ENCODE data around the gene TPST1.

Gene TPST1

DNA sequence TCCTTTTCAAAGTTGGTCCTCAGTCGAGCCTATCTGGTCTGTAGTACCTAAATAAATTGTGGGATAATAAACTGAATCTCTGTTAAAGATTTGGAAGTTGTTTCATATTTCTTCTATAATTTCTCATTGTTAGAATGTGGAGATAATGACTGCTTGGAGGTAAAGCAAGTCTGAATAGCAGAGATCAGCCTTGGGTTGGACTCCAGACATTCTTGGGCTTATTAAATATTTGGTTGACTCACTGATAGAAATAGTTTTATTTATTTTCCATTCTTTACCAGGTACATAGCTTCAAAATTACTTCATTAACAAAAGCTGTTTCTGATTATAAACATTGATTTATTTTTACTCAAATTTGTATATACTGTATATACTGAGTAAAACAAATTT is 34.3 kb downstream of the TPST1 start:
- no peak for DNase-seq

DNA sequence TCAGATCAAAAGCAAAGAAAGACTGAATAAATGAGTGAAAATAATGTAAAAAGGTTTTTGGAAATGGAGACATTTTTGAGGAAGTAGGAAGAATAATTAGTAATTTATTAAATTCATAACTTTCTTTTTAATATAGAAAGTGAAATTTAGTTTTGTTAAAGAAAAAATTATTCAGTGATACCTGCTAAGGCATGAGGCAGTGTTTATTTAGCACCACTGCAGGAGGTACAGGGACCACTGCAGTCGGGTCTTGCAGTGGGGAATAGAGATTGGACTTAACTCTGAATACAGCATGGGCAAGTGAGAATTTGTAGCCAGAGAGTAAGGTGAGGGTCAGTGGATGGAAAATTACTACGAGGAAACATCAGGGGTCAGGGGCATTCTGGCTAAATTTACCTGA is 39.9 kb downstream of the TPST1 start:
- DNase-seq, result no peak

DNA sequence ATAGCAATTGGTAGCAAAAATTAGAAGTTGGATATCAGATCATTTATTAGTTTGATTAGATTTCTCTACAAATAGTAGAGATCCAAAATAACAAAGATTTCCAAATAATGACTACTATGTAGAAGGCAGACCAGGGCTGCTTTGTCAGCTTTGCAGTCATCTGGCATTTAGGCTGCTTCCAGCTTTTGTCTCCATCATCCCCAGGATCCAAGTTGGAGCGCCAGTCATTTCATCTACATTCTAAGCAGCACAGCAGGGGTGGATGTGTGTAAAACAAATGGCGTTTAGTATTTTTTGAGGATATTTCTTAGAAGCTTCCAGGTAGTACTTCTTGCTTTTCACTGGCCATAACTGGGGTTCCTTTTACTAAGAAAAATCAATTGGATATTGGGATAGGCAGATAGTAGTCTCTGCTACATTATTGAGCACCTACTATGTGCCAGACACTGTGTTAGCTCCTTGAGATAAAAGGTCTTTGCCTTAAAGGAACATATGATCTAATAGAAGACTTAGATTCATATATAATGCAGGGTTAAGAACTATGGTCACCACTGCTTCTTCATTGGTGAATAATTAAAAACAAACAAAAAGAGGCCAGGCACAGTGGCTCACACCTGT is 41.5 kb downstream of the TPST1 start:
- DNase-seq, result no peak

DNA sequence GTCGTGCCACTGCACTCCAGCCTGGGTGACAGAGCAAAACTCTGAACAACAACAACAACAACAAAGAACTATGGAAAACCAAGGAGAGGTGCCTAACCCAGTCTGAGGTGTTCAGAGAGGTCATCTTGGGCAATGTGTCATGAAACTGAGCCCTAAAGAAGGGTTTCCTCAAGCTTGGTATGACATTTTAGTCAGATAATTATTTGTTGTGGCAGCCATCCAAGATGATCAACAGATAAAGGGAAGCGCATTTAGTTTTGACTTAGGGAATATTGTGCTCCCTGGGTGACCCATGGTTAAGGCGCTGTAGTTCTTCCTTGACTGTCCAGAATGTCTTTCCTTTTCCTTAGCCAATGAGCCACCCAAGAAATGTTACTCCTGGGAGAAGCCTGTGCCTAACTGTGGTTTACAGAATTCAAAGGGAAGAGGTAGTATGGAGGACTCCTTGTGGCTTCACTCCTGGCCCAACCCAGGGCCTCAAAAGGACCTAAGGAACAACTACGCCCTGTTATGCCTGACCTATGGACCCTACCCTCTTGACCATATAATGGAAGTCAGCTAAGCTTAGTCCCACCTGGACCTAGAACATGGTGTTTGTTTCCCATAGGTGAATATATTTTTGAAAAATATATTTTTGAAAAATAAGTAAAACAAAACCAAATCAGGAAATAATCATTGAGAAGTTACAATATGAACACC is 42.4 kb downstream of the TPST1 start:
- no peak for DNase-seq

DNA sequence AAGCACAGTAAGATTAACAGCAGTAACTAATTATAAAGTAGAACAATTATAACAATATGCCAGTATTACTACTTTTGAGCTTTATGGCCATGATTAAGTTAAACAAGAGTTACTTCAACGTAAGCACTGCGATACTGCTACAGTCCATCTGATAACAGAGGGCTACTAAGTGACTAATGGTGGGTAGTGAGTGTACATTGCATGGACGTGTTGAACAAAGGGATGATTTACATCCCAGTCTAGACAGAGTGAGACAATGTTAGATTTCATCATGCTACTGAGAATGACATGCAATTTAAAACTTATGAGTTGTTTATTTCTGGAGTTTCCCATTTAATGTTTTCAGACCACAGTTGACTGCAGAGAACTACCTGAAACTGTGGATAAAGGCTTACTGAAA is 45.6 kb downstream of the TPST1 start:
- DNase-seq, result no peak

DNA sequence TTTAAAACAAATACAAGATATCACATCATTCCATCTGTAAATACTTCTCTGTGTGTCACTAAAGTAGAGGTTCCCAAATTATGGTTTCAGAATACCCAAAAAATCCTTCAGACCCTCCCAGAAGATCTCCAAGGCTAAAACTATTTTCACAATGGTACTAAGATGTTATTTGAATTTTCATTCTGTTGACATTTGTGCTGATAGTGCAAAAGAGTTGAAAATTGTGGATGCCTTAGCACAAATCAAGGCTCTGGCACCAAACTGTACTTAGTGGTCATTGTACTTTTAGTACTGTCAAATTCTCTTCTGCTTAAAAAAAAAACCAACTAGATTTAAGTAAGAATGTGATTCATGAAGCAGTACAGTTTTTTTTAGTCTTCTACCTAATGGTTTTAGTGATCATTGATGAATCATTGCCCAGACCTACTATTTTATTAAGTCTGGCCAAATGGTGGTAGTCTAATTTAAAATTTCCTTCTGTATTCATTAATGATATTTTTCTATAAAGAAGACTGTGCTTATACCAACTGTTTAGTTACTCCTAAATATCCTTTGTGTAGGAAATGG is 50.5 kb downstream of the TPST1 start:
- no peak for DNase-seq

DNA sequence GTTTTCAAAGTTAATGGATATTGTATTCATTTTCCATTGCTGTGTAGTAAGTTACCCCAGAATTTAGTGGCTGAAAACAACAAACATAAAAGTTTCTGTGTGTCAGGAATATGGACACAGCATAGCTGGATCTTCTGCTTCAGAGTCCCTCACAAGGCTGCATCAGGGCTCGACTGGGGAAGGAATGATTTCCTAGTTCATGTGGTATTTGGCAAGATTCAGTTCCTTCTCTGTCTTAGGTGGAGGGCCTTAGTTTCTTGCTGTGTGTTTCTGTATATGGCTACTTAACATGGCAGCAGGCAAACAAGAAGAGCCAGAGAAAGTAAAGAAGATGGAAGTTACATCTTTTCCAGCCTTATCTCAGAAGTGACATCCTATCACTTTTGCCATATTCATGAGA is 51.1 kb downstream of the TPST1 start:
- DNase-seq, result no peak

DNA sequence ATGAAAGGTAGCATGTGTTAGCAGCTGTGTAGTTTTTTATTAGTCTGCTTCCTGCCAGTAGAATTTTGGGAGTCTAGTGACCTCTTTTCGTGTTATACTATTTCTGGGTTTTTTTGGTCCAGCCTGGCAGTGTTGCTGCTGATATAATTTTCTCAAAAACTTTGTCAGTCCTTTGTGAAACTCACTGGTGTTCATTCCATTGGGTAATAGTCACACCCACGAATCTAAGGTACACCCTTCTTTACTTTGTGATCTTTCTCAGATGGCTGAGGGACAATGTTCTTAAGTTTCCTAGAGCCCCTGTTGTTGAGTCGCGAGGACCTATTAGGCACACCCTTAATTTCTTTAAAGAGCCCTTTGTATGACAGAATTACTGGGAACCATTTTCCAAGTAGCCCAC is 52.3 kb downstream of the TPST1 start:
- DNase-seq, result no peak

DNA sequence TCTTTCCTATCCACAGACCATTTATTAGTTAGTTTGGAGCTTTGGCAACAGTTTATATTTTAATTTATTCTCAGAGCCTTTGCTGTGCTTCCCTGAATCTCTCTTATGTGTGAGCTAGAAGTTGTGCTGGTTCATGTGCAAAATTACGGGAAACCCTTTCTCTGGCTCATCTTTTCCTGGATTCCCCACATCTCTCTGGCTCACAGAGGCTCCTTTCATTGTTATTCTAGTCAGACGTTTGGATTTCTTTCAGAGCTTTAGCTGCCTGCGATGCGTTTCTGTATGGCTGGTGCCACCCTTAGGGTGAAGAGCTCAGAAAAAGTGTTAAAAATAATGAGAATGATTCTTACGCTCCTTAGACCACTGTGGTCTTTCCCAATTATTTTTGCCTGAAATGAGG is 53.3 kb downstream of the TPST1 start:
- DNase-seq, result no peak

DNA sequence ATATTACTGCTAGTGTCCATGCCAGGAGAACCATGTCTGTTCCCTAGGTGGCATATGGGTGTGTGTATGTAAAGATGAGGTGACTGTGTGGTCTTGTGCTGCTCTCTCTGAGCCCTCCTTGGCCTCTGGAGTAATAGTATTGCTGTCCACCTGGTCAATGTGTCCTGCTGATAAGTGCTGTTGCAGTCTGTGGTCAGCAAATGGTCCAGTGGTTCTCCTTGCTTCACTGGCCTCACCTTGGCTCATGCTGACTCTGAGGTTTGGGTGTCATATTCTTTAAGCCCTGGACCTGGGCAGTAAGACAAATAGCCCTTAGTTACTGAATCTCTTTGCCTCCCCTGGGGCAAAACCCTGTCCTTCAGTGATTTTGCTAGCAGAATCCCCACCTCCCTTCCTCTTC is 56.8 kb downstream of the TPST1 start:
- DNase-seq, result no peak

DNA sequence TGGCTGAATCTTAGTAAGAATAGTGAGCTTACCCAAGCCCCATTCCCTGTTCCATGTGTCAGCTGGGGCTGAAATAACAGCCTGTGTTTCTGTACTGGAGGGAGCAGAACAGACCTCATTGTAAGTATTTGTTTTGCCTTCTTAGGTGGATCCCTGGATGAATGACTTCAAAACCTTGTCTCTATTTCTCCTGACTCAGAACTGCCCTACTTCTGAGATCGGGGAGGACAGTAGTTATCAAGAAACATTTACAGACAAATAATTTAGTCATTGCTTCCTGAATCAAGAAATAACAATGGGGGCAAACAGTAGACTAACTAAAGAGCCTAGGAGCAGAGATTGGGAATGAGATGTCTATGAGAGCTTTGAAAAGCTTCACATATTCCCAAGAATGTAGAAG is 58.8 kb downstream of the TPST1 start:
- DNase-seq, result no peak

DNA sequence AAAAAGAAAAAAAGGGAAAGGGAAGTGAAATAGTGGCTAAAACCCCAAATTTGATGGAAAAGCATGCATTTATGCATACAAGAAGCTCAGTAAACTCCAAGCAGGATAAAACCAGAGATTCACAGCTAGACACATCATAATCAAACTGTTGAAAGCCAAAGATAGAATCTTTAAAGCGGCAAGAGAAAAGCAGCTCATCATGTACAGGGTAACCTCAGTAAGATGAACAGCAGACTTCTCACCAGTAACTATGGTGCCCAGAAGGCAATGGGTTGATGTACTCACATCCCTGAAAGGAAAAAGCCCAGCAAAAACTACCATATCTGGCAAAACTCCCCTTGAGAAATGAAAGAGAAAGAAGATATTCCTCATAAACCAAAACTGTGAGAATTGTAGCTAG is 60.4 kb downstream of the TPST1 start:
- DNase-seq, result no peak

DNA sequence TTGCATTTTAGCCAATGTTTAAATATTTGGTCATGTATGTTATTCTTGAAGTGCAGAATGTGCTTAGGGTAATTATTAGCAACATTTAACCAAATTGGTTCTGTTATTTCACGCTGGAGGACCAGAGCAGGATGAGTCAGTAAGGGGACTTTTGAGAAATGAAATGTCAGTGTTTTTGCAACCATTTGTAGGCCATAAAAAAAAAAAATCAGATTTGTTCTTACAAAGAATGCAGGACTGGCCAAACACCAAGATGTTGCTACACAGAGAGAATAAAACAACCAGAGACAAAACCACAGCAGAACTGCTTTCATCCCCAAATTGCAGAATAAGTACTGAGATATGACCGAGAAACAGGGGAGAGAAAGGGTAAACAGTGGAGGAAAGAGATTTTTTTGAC is 62.1 kb downstream of the TPST1 start:
- no peak for DNase-seq

DNA sequence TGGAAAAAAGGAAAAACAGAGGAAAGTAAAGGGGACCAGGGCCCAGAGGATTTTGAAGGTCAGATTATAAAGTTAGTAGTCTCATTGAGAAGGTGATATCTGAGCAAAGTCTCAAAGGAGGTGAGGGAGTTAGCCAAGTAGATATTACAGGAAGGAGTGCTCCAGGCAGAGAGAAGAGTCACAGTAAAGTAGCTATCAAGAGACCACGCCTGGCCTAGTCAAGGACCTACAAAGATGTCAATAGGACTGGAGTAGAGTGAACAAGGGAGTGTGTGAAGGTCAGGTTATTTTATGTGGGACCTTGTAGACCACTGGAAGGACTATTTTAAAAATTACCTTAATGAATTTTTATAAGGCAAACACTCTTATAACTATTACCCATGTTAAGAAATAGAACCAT is 64.8 kb downstream of the TPST1 start:
- no peak for DNase-seq

DNA sequence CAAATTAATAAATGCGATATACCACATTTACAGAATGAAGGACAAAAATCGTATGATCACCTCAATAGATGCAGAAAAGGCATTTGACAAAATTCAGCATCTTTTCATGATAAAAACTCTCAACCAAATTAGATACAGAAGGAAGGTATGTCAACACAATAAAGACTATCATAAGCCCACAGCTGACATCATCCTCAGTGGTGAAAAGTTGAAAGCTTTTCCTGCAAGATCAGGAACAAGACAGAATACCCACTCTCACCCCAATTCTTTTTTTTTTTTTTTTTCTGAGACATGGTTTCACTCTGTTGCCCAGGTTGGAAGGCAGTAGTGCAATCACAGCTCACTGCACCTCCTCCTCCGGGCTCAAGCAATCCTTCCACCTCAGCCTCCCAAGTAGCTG is 67.2 kb downstream of the TPST1 start:
- no peak for DNase-seq

DNA sequence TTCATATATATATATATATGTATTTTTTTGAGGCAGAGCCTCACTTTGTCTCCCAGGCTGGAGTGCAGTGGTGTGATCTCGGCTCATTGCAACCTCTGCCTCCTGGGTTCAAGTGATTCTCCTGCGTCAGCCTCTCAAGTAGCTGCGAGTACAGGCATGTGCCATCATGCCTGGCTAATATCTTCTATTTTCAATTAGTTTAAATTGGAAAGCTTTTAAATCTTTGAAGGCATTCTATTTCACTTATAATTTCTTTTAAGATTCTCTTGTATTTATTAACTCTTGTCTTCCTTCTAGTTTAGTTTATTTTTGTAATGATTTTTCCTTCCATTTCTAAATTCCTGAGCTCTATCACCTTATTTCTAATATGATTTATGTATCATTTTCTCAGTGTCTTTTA is 71.2 kb downstream of the TPST1 start:
- DNase-seq, result no peak

DNA sequence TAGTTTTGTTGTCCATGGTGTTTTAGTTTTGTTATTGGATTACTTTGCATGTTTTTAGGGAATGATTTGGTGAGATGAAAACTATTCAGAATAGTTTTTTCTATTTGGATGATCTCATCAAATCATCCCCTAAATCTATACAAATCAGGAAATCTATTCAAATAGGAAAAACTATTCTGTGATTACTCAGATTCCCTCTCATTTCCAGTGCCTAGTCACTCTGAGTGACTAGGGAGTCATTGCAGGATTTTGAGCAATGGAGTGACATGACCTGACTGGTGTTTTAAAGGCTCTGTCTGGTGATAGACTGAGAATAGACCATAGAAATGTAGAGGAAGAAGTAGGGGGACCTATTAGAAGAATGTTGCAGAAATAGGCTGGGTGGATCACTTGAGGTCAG is 72.4 kb downstream of the TPST1 start:
- no peak for DNase-seq

DNA sequence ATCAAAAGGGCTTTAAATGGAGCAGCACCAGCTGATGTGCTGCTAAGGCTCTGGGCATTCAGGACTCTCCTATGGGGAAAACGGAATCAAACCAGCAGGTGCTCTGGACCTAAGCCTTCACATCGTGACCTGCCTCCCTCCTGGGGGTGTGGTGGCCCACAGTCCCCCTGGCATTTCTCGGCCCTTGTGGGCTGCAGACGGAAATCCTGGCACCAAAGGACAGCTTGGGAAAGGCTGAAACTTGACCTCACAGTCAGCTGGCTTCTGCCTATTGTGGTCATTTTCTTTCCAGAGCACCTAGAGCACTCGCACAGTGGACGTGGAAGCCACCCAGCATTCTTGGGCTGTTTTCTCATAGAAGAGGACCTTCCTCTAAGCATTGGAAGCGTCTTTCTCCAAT is 74.8 kb downstream of the TPST1 start:
- DNase-seq, result no peak

DNA sequence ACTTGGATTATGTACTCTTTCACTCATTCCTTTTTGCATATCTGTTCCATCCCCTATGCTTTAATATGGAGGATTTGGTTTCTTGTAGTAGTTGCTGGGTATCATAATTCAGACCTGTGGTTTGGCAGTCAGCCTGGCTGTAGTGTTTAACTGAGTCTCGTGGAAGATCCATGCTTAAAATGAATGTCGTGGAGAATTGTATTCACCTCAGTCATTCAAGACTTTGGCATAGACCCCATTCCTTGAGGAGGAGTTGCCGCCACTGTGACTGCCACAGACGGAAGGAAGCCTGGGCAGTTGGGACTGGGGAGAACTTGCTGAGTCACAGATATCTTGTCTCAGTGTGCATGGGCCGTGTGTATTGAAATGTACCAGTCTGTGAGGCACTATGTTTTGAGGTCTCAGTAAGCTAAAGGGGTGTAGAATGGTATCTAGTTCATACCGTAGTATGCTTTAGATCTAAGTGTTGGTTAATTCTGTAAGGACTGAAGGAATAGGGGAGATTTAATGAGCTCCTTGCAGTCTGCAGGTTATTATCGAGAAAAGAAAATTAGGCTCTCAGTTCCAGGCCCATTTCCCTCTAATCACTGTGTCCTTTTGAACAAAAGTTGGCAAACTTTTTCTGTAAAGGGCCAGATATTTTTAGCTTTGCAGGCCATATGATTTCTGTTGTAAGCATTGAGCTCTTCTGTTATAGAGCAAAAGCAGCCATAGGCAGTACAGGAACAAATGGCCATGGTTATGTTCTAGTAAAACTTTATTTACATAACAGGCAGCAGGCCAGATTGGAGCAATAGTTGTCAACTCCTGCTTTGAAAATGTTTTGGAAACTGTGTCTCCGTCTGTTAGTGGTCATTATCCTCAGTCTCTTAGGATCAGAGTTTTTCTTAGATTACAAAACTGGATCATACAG is 76.8 kb downstream of the TPST1 start:
- no peak for DNase-seq

DNA sequence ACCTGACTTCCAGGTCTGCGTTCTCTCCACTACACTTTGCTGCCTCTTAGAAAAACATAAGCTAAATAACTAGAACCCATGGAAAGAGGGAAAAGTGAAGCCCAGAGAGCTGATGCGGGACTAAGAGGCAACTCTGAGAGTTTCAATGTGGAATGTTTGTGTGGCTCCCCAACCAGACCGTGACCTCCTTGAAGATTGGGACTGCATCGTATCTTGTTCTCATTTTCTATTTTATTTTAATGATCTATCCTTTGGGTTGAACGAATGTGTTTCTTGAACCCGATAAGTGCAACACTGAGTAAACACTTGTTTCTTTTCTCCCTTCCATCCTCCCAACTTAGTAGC is 77.4 kb downstream of the TPST1 start:
- no peak for DNase-seq

DNA sequence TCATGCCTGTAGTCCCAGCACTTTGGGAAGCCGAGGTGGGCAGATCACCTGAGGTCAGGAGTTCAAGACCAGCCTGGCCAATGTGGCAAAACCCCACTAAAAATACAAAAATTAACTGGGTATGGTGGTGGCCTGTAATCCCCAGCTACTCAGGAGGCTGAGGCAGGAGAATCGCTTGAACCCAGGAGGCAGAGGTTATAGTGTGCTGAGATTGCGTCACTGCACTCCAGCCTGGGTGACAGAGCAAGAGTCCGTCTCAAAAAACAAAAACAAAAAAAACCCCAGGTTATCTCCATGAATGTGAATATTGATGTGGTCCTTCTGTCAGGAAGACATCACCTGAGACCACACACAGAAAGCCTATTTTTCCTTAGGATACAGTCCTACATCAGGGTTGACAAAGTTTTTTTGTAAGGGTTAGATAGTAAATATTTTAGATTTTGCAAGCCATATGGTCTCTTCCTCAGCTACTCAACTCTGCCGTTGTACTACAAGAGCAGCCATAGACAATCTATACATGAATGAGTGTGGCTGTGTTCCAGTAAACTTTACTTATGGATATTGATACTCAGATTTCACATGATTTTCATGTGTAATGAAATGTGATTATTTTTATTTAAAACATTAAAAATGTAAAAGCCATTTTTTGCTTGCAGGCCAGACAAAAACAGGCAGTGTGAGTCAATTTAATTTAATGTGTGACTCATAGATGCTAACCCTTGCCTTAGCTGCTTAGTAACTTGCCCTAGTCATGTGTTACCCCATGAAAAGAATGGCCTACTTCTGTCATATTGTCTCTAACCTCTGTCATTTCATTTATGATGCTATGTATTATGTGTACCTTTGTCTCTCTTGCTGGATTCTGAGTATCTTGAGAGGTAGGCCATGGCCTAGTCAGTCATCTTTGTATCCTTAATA is 78.1 kb downstream of the TPST1 start:
- DNase-seq, result no peak

DNA sequence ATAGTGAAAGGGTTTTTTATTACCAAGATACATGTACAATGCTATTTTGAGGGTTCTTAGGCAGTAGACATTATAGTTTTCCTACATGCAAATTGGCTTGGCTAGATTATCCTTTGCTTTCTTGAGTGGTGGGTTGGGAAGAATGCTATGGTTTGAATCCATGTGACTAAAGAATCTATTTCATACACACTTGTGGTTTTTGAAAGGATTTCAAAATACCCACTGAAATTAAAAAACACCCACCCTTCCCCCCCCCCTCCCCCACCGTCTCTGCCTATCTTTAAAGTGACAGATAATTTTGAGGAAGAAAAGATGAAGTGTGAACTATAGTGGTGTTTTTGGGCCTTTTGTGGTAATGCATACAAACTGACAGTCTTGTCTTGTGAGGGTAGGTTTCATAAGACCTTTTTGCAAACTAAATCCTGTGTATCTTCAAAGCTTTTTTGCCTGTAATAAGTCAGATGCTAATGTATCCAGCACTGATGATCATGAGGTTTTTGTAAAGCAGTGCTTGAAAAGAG is 90.9 kb downstream of the TPST1 start:
- DNase-seq, result no peak

DNA sequence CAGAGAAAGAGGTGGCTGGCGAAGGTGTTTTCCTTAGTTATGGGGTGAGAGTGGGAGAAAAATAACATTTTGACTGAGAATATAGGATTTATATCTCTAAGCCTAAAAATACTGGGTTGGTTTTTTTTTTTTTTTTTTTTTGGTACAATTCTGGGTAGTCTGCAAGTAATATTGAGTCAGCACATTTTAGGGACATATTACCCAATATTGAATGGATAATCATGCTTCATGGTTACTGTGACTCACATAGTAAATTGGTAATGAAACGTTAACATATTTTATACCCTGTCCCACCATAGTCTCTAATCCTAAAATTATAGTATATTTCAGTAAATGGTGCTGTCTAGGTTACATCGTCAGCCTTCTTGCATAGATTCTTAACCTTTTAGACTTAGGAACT is 91.4 kb downstream of the TPST1 start:
- no peak for DNase-seq

Measured in stimulated activated CD4-positive, alpha-beta T cell treated with anti-CD3 and anti-CD28 coated beads, Interleukin-1b, Interleukin-23, amount 100 ng/mL, for 48 hours (primary cell).